T-cell (primary cell): ENCODE results near the gene MICALL2. TPM values are rescaled to one million over a fixed set of nuclear protein-coding genes. Genes with fewer than 3 reads are reported as not detected.

Experiments
- ATAC-seq, 4 experiments: fragments of 200-7000 bp in 3 of 4; fragments of 150-1000 bp in 1 of 4; cut with Tn5 transposase; replicated peaks in 1 of 4; 1 replicate in 3 of 4; 2 replicates in 1 of 4; pipeline ENCODE4 v1.10.0; 2021; ENCODE audit warnings: moderate library complexity in 3 of 4, mild to moderate bottlenecking in 2 of 4, moderate number of reproducible peaks in 1 of 4
- CTCF ChIA-PET, 2 donors: fragments of 300-600 bp; sonication (Branson Sonifier 250); formaldehyde crosslinking; loops; one replicate each; lab custom pipeline; 2022; ENCODE audit warnings: antibody characterized with exemption in 2 of 2; lab: Charles Lee
- POLR2A ChIA-PET, 2 donors: fragments of 300-600 bp; sonication (Branson Sonifier 250); formaldehyde crosslinking; loops; one replicate each; lab custom pipeline; 2022; ENCODE audit warnings: antibody characterized with exemption in 2 of 2; lab: Charles Lee
- DNase-seq, 35 experiments: peaks; one replicate each; pipeline versions ENCODE4 v3.0.0 to v3.0.0-alpha.2; 2013 to 2023
- H3K27ac ChIP-seq: one replicate; pipeline ENCODE4 v1.5.1; 2013; ENCODE audit warnings: low read length
- H3K27me3 ChIP-seq, 2 experiments: replicated peaks in 1 of 2; 1 replicate in 1 of 2; 2 replicates in 1 of 2; pipeline versions ENCODE4 v1.6.1 to v1.7.0; 2013; ENCODE audit warnings: low read length in 1 of 2, mixed read lengths in 1 of 2; ENCODE audit not compliant: control insufficient read depth in 2 of 2, insufficient read depth in 2 of 2; ENCODE audit errors: extremely low read depth in 1 of 2
- H3K36me3 ChIP-seq, 2 donors: 1 replicate in 1 of 2; 2 replicates in 1 of 2; pipeline versions ENCODE4 v1.6.1 to v1.7.0; 2013; ENCODE audit warnings: low read length in 1 of 2; ENCODE audit not compliant: control insufficient read depth in 2 of 2, insufficient read depth in 1 of 2; ENCODE audit errors: extremely low read depth in 1 of 2
- H3K4me1 ChIP-seq, 2 experiments: 1 replicate in 1 of 2; 2 replicates in 1 of 2; pipeline versions ENCODE4 v1.6.1 to v1.7.0; 2013; ENCODE audit warnings: low read length in 2 of 2, mixed read lengths in 1 of 2; ENCODE audit not compliant: insufficient read depth in 2 of 2, control insufficient read depth in 1 of 2; ENCODE audit errors: extremely low read depth in 1 of 2
- H3K4me3 ChIP-seq, 2 donors: 1 replicate in 1 of 2; 2 replicates in 1 of 2; pipeline versions ENCODE4 v1.5.1 to v1.7.0; 2013; ENCODE audit warnings: mild to moderate bottlenecking in 2 of 2, low read length in 1 of 2, moderate library complexity in 1 of 2; ENCODE audit not compliant: control insufficient read depth in 1 of 2; ENCODE audit errors: extremely low read depth in 1 of 2
- H3K9me3 ChIP-seq: 2 replicates; pipeline ENCODE4 v1.7.0; 2013
- H3K27ac Mint-ChIP-seq, 2 donors: one replicate each; pipeline ENCODE4 v1.8.0; 2020 to 2021; ENCODE audit warnings: mild to moderate bottlenecking in 2 of 2, mixed read lengths in 2 of 2
- H3K27me3 Mint-ChIP-seq, 2 donors: one replicate each; pipeline ENCODE4 v1.8.0; 2021 to 2022; ENCODE audit warnings: mixed read lengths in 2 of 2
- H3K36me3 Mint-ChIP-seq: one replicate; pipeline ENCODE4 v1.8.0; 2021; ENCODE audit warnings: mixed read lengths
- H3K4me1 Mint-ChIP-seq, 3 donors: one replicate each; pipeline ENCODE4 v1.8.0; 2020 to 2022; ENCODE audit warnings: mixed read lengths in 3 of 3, mild to moderate bottlenecking in 1 of 3
- H3K4me3 Mint-ChIP-seq, 3 donors: one replicate each; pipeline ENCODE4 v1.8.0; 2020 to 2022; ENCODE audit warnings: mild to moderate bottlenecking in 3 of 3, mixed read lengths in 3 of 3, moderate library complexity in 3 of 3
- H3K9me3 Mint-ChIP-seq, 3 donors: one replicate each; pipeline ENCODE4 v1.8.0; 2020 to 2022; ENCODE audit warnings: mixed read lengths in 3 of 3
- WGBS: methylation state at CpG from one replicate; pipeline ENCODE4 v1.1.5; 2013; ENCODE audit warnings: missing lambda C conversion rate; ENCODE audit not compliant: insufficient coverage; 5-methylcytosine and 5-hydroxymethylcytosine counted together
- total RNA-seq, 35 experiments: library from RNA in 6 of 35; stranded (reverse) in 6 of 35; fragments of 120-200 nt in 1 of 35; gene quantifications; one replicate each; pipeline versions ENCODE4 v1.2.1 to v1.2.4 and lab custom pipeline; 2013 to 2026

MICALL2 gene
- total RNA-seq, 5 donors from 2014 or later (not counting 1 experiment from before 2014, with no cell fraction given), result 2.1 to 5.5 (median 3.2) TPM

GRCh38 chr7:1452205-1452604 lies 7.1 kb downstream of the MICALL2 start:
- no peaks in the 10 kb centered on the region for H3K9me3 ChIP-seq
- DNase-seq (no peak), ATAC-seq (no peak)
- Mint-ChIP-seq H3K4me3 (no peak overlapping the region), H3K9me3 (no peaks in the 10 kb centered on the region), H3K27ac (no peak overlapping the region), H3K27me3 (no peaks in the 10 kb centered on the region), H3K4me1 (peaks cover 0 to 2% (median 0%) of the 10 kb centered on the region in 3 donors), H3K36me3 (no peaks in the 10 kb centered on the region)
- POLR2A ChIA-PET, result no interaction called here
- CTCF ChIA-PET, result interaction anchor here (0.6 kb wide), 3 partner anchors 20 to 609 kb away, joined by 4 to 6 read pairs (median 4); no protein-coding TSS in a partner anchor
- no peaks in the 10 kb centered on the region for H3K36me3 ChIP-seq
- WGBS, result 87% methylated on average over 17 of the region's 19 CpGs
- peaks cover 0 to 17% of the 10 kb centered on the region in 2 experiments for H3K27me3 ChIP-seq
- H3K27ac ChIP-seq, result no peak overlapping the region
- H3K4me1 ChIP-seq, result no peaks in the 10 kb centered on the region
- no peak overlapping the region for H3K4me3 ChIP-seq

- 88% methylated on average over 9 of the region's 11 CpGs for WGBS
- Mint-ChIP-seq H3K27ac (no peak overlapping the region), H3K4me3 (no peak overlapping the region), H3K36me3 (no peaks in the 10 kb centered on the region), H3K27me3 (no peaks in the 10 kb centered on the region), H3K9me3 (no peaks in the 10 kb centered on the region), H3K4me1 (no peaks in the 10 kb centered on the region)
- Histone ChIP-seq H3K27ac (no peak overlapping the region), H3K4me1 (no peaks in the 10 kb centered on the region), H3K9me3 (no peaks in the 10 kb centered on the region), H3K4me3 (no peak overlapping the region), H3K36me3 (no peaks in the 10 kb centered on the region), H3K27me3 (peaks cover 0 to 12% of the 10 kb centered on the region in 2 experiments)
- ChIA-PET POLR2A (no interaction called here), CTCF (interaction anchor here in 1 of 2 donors (0.6 kb wide), 1 partner anchor 248 kb away, joined by 4 read pairs; no protein-coding TSS in a partner anchor)
- no peak for DNase-seq
- no peak for ATAC-seq
Observed at GRCh38 chr7:1450987-1451386, 8.3 kb downstream of the MICALL2 start.

DNA sequence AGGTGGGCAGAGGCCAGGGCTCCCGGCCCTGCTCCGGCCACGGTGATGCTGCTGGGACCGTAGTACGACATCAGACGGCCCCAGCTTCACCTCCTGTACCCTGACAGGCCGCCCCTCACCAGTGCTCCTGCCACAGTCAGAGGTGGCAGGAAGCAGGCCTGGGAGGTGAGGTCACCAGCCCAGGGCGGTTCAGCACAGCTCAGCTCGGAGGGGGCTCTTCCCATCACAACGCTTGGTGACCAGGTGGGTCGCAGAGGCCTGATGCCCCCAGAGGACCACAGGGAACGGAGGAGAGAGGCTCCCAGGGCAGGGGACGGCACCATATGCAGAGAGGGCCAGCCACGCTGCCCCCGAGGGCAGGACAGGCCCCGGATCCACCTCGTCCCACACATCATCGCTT lies 8.8 kb downstream of the MICALL2 start:
- Mint-ChIP-seq H3K4me3 (no peak overlapping the region), H3K9me3 (no peaks in the 10 kb centered on the region), H3K36me3 (no peaks in the 10 kb centered on the region), H3K27ac (no peak overlapping the region), H3K4me1 (no peaks in the 10 kb centered on the region), H3K27me3 (no peaks in the 10 kb centered on the region)
- ATAC-seq, result no peak
- Histone ChIP-seq H3K27ac (no peak overlapping the region), H3K4me1 (no peaks in the 10 kb centered on the region), H3K27me3 (peaks cover 0 to 9% of the 10 kb centered on the region in 2 experiments), H3K36me3 (no peaks in the 10 kb centered on the region), H3K9me3 (no peaks in the 10 kb centered on the region), H3K4me3 (no peak overlapping the region)
- WGBS, result 81% methylated on average over 10 of the region's 18 CpGs
- CTCF ChIA-PET, result no interaction called here
- POLR2A ChIA-PET, result no interaction called here
- no peak for DNase-seq

DNA sequence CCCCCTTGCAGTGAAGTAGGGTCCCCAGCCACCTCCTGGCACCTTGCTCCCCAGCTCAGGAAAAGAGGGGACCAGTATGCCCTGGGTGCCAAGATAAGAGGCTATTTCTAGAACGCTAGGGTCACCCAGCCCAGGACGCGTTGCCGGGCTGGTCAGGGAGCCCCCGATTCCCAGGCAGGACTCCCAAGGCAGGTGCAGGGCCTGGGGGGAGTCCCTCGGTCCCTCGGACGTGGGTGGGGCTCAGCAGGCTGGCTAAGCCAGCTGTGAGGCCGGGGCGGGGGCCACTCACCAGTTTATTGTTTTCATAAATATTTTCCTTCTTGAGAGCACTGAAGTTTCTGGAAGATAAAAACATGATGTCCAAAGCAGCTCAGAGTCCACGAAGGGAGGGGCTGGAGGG lies 9.3 kb downstream of the MICALL2 start:
- no peaks in the 10 kb centered on the region for H3K36me3 Mint-ChIP-seq
- no peaks in the 10 kb centered on the region for H3K27me3 Mint-ChIP-seq
- Histone ChIP-seq H3K4me1 (no peaks in the 10 kb centered on the region), H3K27me3 (peaks cover 0 to 5% of the 10 kb centered on the region in 2 experiments), H3K4me3 (no peak overlapping the region), H3K27ac (no peak overlapping the region), H3K9me3 (no peaks in the 10 kb centered on the region), H3K36me3 (no peaks in the 10 kb centered on the region)
- DNase-seq (no peak), ATAC-seq (no peak)
- ChIA-PET POLR2A (no interaction called here), CTCF (no interaction called here)
- WGBS, result 88% methylated on average over 5 of the region's 11 CpGs
- no peaks in the 10 kb centered on the region for H3K4me1 Mint-ChIP-seq
- no peak overlapping the region for H3K27ac Mint-ChIP-seq
- no peaks in the 10 kb centered on the region for H3K9me3 Mint-ChIP-seq
- no peak overlapping the region for H3K4me3 Mint-ChIP-seq

DNA sequence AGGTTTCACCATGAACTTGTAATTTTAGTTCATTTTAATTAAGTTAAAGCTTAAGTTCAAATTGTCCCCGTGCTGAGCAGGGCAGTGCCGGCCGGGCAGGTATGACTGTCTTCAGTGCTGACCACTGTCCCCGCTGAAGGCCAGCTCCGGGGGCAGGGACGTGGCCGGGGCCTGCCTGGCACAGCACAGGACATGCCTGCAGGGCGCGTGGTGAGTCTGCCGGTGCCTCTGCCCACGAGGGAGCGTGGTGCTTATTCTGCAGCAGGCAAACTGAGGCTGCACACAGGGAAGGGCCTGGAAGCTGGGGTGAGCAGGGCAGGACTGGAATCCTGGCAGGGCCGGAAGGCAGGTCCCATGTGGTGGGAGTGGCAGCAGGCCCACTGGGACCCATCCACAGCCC lies 9.8 kb downstream of the MICALL2 start:
- no peak overlapping the region for H3K4me3 ChIP-seq
- H3K27ac ChIP-seq, result no peak overlapping the region
- DNase-seq (no peak), ATAC-seq (no peak)
- ChIA-PET CTCF (no interaction called here), POLR2A (no interaction called here)
- Mint-ChIP-seq H3K4me1 (no peaks in the 10 kb centered on the region), H3K27ac (no peak overlapping the region), H3K4me3 (no peak overlapping the region), H3K9me3 (no peaks in the 10 kb centered on the region), H3K36me3 (no peaks in the 10 kb centered on the region), H3K27me3 (no peaks in the 10 kb centered on the region)
- no peaks in the 10 kb centered on the region for H3K36me3 ChIP-seq
- peaks cover 0 to 4% of the 10 kb centered on the region in 2 experiments for H3K27me3 ChIP-seq
- no peaks in the 10 kb centered on the region for H3K4me1 ChIP-seq
- no peaks in the 10 kb centered on the region for H3K9me3 ChIP-seq
- WGBS, result 82% methylated on average over 12 of the region's 13 CpGs

GRCh38 chr7:1448958-1449357 lies 10.3 kb downstream of the MICALL2 start:
- Histone ChIP-seq H3K9me3 (no peaks in the 10 kb centered on the region), H3K4me3 (no peak overlapping the region), H3K4me1 (no peaks in the 10 kb centered on the region), H3K36me3 (no peaks in the 10 kb centered on the region), H3K27ac (no peak overlapping the region), H3K27me3 (peaks cover 0 to 6% of the 10 kb centered on the region in 2 experiments)
- Mint-ChIP-seq H3K4me1 (no peaks in the 10 kb centered on the region), H3K9me3 (no peaks in the 10 kb centered on the region), H3K27ac (no peak overlapping the region), H3K4me3 (no peak overlapping the region), H3K36me3 (no peaks in the 10 kb centered on the region), H3K27me3 (no peaks in the 10 kb centered on the region)
- DNase-seq, result no peak
- no peak for ATAC-seq
- ChIA-PET CTCF (no interaction called here), POLR2A (no interaction called here)
- WGBS, result 90% methylated on average over 6 of the region's 14 CpGs
